IMR-90 (cell line): ENCODE data around the gene SECTM1. TPM values are rescaled to one million over a fixed set of nuclear protein-coding genes. Genes with fewer than 3 reads are reported as not detected.

Source experiments
- ATAC-seq: fragments of 200-7000 bp; cut with Tn5 transposase; 2 replicates; pipeline ENCODE4 v1.9.1; 2020; ENCODE audit warnings: low read depth, mild to moderate bottlenecking, moderate library complexity
- BruUV-seq: library from RNA; stranded (reverse); fragments of 400-500 nt; replicated peaks from 2 replicates; lab custom pipeline; 2021; lab: Mats Ljungman, UMichigan
- CTCF ChIA-PET: fragments of 300-600 bp; formaldehyde crosslinking; extraction: SDS; loops from one replicate; lab custom pipeline; 2021; ENCODE audit warnings: antibody characterized with exemption; lab: Yijun Ruan, JAX
- POLR2A ChIA-PET: fragments of 300-600 bp; sonication (Branson Sonifier 250); formaldehyde crosslinking; loops from one replicate; lab custom pipeline; 2022; ENCODE audit warnings: antibody characterized with exemption; ENCODE audit not compliant: unreplicated experiment; lab: Charles Lee
- DNase-seq: peaks from one replicate; pipeline ENCODE4 v3.0.0; 2013
- H2AFZ ChIP-seq: replicated peaks from 2 replicates; pipeline ENCODE3; 2013; ENCODE audit warnings: low read length, mild to moderate bottlenecking; ENCODE audit not compliant: poor library complexity
- H2AK5ac ChIP-seq: 2 replicates; pipeline ENCODE4 v1.6.1; 2013; ENCODE audit warnings: low read depth, low read length, inconsistent platforms
- H2AK9ac ChIP-seq: replicated peaks from 2 replicates; pipeline ENCODE3; 2013; ENCODE audit warnings: mild to moderate bottlenecking, low read depth, low read length, moderate library complexity; ENCODE audit not compliant: poor library complexity
- H2BK120ac ChIP-seq: 2 replicates; pipeline ENCODE4 v1.6.1; 2013; ENCODE audit warnings: low read depth, low read length, inconsistent platforms
- H2BK15ac ChIP-seq: 3 replicates; pipeline ENCODE4 v1.6.1; 2013; ENCODE audit warnings: low read depth, low read length, inconsistent platforms
- H2BK20ac ChIP-seq: 2 replicates; pipeline ENCODE4 v1.6.1; 2013; ENCODE audit warnings: low read depth, mild to moderate bottlenecking, inconsistent platforms, low read length, moderate library complexity
- H2BK5ac ChIP-seq: 2 replicates; pipeline ENCODE4 v1.6.1; 2013; ENCODE audit warnings: mild to moderate bottlenecking, low read depth, low read length, inconsistent platforms; ENCODE audit not compliant: poor library complexity, severe bottlenecking
- H3K14ac ChIP-seq: replicated peaks from 2 replicates; pipeline ENCODE4 v1.6.1; 2013; ENCODE audit warnings: low read depth, low read length, inconsistent platforms
- H3K18ac ChIP-seq: 2 replicates; pipeline ENCODE4 v1.6.1; 2013; ENCODE audit warnings: low read depth, low read length, control low read depth
- H3K23ac ChIP-seq: 2 replicates; pipeline ENCODE4 v1.6.1; 2013; ENCODE audit warnings: low read depth, low read length, inconsistent platforms
- H3K27ac ChIP-seq: 2 replicates; pipeline ENCODE4 v1.5.1; 2013; ENCODE audit warnings: mild to moderate bottlenecking, control low read depth, low read length; ENCODE audit not compliant: insufficient read depth
- H3K27me3 ChIP-seq: 2 replicates; pipeline ENCODE4 v1.6.1; 2013; ENCODE audit warnings: low read length; ENCODE audit not compliant: control insufficient read depth, insufficient read depth
- H3K36me3 ChIP-seq: 2 replicates; pipeline ENCODE4 v1.6.1; 2013; ENCODE audit warnings: low read length, mixed read lengths; ENCODE audit not compliant: control insufficient read depth, insufficient read depth
- H3K4ac ChIP-seq: 2 replicates; pipeline ENCODE4 v1.6.1; 2013; ENCODE audit warnings: low read depth, low read length, inconsistent platforms
- H3K4me1 ChIP-seq: 2 replicates; pipeline ENCODE4 v1.6.1; 2013; ENCODE audit warnings: low read length, mixed read lengths; ENCODE audit not compliant: control insufficient read depth, insufficient read depth
- H3K4me2 ChIP-seq: 2 replicates; pipeline ENCODE4 v1.6.1; 2013; ENCODE audit warnings: low read depth, mild to moderate bottlenecking, control low read depth, low read length, moderate library complexity
- H3K4me3 ChIP-seq: 2 replicates; pipeline ENCODE4 v1.5.1; 2013; ENCODE audit warnings: low read depth, mild to moderate bottlenecking, control low read depth, low read length, moderate library complexity; ENCODE audit not compliant: insufficient read depth
- H3K56ac ChIP-seq: 2 replicates; pipeline ENCODE4 v1.6.1; 2013; ENCODE audit warnings: low read length, inconsistent platforms; ENCODE audit not compliant: insufficient read depth; ENCODE audit errors: extremely low read depth
- H3K79me1 ChIP-seq, 2 experiments: 2 replicates each; pipeline ENCODE4 v1.6.1; 2013; ENCODE audit warnings: low read length in 2 of 2, inconsistent platforms in 1 of 2, low read depth in 1 of 2
- H3K9ac ChIP-seq: 2 replicates; pipeline ENCODE4 v1.6.1; 2013; ENCODE audit warnings: low read depth, low read length, control low read depth
- H3K9me1 ChIP-seq: 2 replicates; pipeline ENCODE4 v1.6.1; 2013; ENCODE audit warnings: low read length, inconsistent platforms; ENCODE audit not compliant: insufficient read depth
- H3K9me3 ChIP-seq: 2 replicates; pipeline ENCODE4 v1.6.1; 2013; ENCODE audit warnings: low read length; ENCODE audit not compliant: control insufficient read depth, insufficient read depth
- H4K20me1 ChIP-seq: 2 replicates; pipeline ENCODE4 v1.6.1; 2013; ENCODE audit warnings: low read length, inconsistent platforms; ENCODE audit not compliant: insufficient read depth
- H4K5ac ChIP-seq: 2 replicates; pipeline ENCODE4 v1.6.1; 2013; ENCODE audit warnings: mild to moderate bottlenecking, low read depth, low read length, control low read depth
- H4K8ac ChIP-seq, 2 experiments: 2 replicates each; pipeline ENCODE4 v1.6.1; 2013; ENCODE audit warnings: low read depth in 2 of 2, low read length in 2 of 2, control low read depth in 1 of 2, inconsistent platforms in 1 of 2
- H4K91ac ChIP-seq: 2 replicates; pipeline ENCODE4 v1.6.1; 2013; ENCODE audit warnings: low read depth, low read length, inconsistent platforms; ENCODE audit not compliant: insufficient read depth
- CEBPB ChIP-seq: IDR thresholded peaks from 2 replicates; pipeline ENCODE4 v1.6.1; 2012; ENCODE audit warnings: low read depth, low read length, improper control_type of control experiment
- ELK1 ChIP-seq: fragments of 150-350 bp; IDR thresholded peaks from 2 replicates; pipeline ENCODE4 v1.6.1; 2016; ENCODE audit warnings: low read depth, mild to moderate bottlenecking, low read length, moderate library complexity, borderline replicate concordance
- FOS ChIP-seq: fragments of 150-350 bp; IDR thresholded peaks from 2 replicates; pipeline ENCODE4 v1.6.1; 2016; ENCODE audit warnings: low read depth, low read length
- MAZ ChIP-seq: IDR thresholded peaks from 2 replicates; pipeline ENCODE4 v1.6.1; 2012; ENCODE audit warnings: low read depth, mild to moderate bottlenecking, low read length, improper control_type of control experiment, moderate library complexity, borderline replicate concordance
- MXI1 ChIP-seq: IDR thresholded peaks from 2 replicates; pipeline ENCODE4 v1.6.1; 2012; ENCODE audit warnings: low read depth, mild to moderate bottlenecking, low read length, moderate library complexity, borderline replicate concordance
- NFE2L2 ChIP-seq: fragments of 150-350 bp; IDR thresholded peaks from 2 replicates; pipeline ENCODE4 v1.6.1; 2016; ENCODE audit warnings: low read depth, mild to moderate bottlenecking, low read length
- POLR2A ChIP-seq: IDR thresholded peaks from 2 replicates; pipeline ENCODE4 v1.6.1; 2012; ENCODE audit warnings: mild to moderate bottlenecking, low read depth, low read length
- SMC3 ChIP-seq: fragments of 150-350 bp; IDR thresholded peaks from 2 replicates; pipeline ENCODE4 v1.6.1; 2016; ENCODE audit warnings: low read depth, mild to moderate bottlenecking, antibody characterized with exemption, low read length, moderate library complexity
- WGBS, 2 experiments: methylation state at CpG; one replicate each; pipeline versions ENCODE4 v1.1.5 to v1.1.7; 2013; ENCODE audit warnings: missing lambda C conversion rate in 2 of 2; ENCODE audit not compliant: insufficient read length in 1 of 2; ENCODE audit errors: extremely low coverage in 2 of 2; 5-methylcytosine and 5-hydroxymethylcytosine counted together
- dilution Hi-C: fragments of 300-500 bp; cut with HindIII; formaldehyde crosslinking; loops from one replicate; pipeline ENCODE4 v1.14.3; 2018; ENCODE audit warnings: low sequenced_read_pairs; ENCODE audit not compliant: unreplicated experiment
- in situ Hi-C: fragments of 300-500 bp; cut with MboI; formaldehyde crosslinking; loops from 3 replicates; pipeline ENCODE4 v1.14.3; 2019; ENCODE audit warnings: low sequenced_read_pairs, inconsistent platforms, mixed read lengths
- intact Hi-C: fragments of 100-400 bp; cut with micrococcal nuclease; formaldehyde crosslinking; loops from 2 replicates; pipeline ENCODE4 v1.10.0; 2022
- polyA plus RNA-seq, 3 experiments: library from polyadenylated mRNA; depleted of rRNA; stranded (reverse); fragments of >200 nt; gene quantifications; 2 replicates each; pipeline ENCODE4 v1.2.3, GENCODE V29; 2012; ENCODE audit warnings: low replicate concordance in 1 of 3
- total RNA-seq: library from RNA; depleted of rRNA; stranded (reverse); fragments of >200 nt; gene quantifications from 2 replicates; pipeline ENCODE4 v1.2.3, GENCODE V29; 2012
- TF ChIP-seq, protein P1 (sequence below): fragments of 150-350 bp; IDR thresholded peaks from 2 replicates; pipeline ENCODE4 v1.6.1; 2017; ENCODE audit warnings: mild to moderate bottlenecking, antibody characterized with exemption, low read length, low read depth
- TF ChIP-seq, protein P2 (sequence below): conservative IDR thresholded peaks from 2 replicates; pipeline ENCODE4 v1.5.1; 2012; ENCODE audit warnings: mild to moderate bottlenecking, low read depth, low read length, improper control_type of control experiment

Gene SECTM1
- total and polyA plus RNA-seq, 2 of the 4 experiments (the other 2 are of a cell fraction) = 2.3 to 4.4 TPM

- TF ChIP-seq CEBPB = no peak
These were observed 47.5 kb upstream of the SECTM1 start (continued) for GRCh38 chr17:82380860-82381702.

GRCh38 chr17:82378741-82379021 is 45.1 kb upstream of the SECTM1 start:
- Histone ChIP-seq H3K36me3 (no peaks in the 10 kb centered on the region), H3K18ac (no peak overlapping the region), H3K56ac (no peak overlapping the region), H3K9ac (no peak overlapping the region), H3K27me3 (peaks cover 51% of the 10 kb centered on the region), H3K23ac (no peak overlapping the region), H4K91ac (no peak overlapping the region), H3K4me1 (peaks cover 2% of the 10 kb centered on the region; the same call in 1 of the 2 replicates), H3K4me2 (no peak overlapping the region), H2BK5ac (no peak overlapping the region), H4K8ac (no peak overlapping the region), H3K14ac (no peak overlapping the region), H2BK120ac (no peak overlapping the region), H3K4ac (no peak overlapping the region), H3K27ac (no peak overlapping the region), H3K4me3 (no peak overlapping the region), H4K5ac (no peak overlapping the region), H3K9me3 (no peaks in the 10 kb centered on the region), H2BK15ac (no peak overlapping the region), H2AFZ (no peak overlapping the region), H2AK5ac (no peak overlapping the region), H3K79me1 (no peaks in the 10 kb centered on the region), H2AK9ac (no peak overlapping the region), H3K9me1 (peaks cover 4% of the 10 kb centered on the region; the same call in 1 of the 2 replicates), H2BK20ac (no peak overlapping the region), H4K20me1 (no peaks in the 10 kb centered on the region; the same call in 1 of the 2 replicates)
- BruUV-seq = no TSS peak
- WGBS, 2 experiments = 75% methylated on average over 5 of the region's 10 CpGs; no CpG with 5 or more reads in 1 of the 2 experiments
- ChIA-PET CTCF (interaction anchor here (0.6 kb wide), 1 partner anchor 9 kb away, joined by 6 read pairs; no protein-coding TSS in a partner anchor), POLR2A (no interaction called here)
- TF ChIP-seq MAZ (no peak), ELK1 (no peak), NFE2L2 (no peak), FOS (no peak), POLR2A (no peak), SMC3 (no peak), MXI1 (no peak)
- TF ChIP-seq, protein P1, sequence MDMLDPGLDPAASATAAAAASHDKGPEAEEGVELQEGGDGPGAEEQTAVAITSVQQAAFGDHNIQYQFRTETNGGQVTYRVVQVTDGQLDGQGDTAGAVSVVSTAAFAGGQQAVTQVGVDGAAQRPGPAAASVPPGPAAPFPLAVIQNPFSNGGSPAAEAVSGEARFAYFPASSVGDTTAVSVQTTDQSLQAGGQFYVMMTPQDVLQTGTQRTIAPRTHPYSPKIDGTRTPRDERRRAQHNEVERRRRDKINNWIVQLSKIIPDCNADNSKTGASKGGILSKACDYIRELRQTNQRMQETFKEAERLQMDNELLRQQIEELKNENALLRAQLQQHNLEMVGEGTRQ = no peak
- TF ChIP-seq, protein P2, sequence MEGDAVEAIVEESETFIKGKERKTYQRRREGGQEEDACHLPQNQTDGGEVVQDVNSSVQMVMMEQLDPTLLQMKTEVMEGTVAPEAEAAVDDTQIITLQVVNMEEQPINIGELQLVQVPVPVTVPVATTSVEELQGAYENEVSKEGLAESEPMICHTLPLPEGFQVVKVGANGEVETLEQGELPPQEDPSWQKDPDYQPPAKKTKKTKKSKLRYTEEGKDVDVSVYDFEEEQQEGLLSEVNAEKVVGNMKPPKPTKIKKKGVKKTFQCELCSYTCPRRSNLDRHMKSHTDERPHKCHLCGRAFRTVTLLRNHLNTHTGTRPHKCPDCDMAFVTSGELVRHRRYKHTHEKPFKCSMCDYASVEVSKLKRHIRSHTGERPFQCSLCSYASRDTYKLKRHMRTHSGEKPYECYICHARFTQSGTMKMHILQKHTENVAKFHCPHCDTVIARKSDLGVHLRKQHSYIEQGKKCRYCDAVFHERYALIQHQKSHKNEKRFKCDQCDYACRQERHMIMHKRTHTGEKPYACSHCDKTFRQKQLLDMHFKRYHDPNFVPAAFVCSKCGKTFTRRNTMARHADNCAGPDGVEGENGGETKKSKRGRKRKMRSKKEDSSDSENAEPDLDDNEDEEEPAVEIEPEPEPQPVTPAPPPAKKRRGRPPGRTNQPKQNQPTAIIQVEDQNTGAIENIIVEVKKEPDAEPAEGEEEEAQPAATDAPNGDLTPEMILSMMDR = no peak
- ATAC-seq (no peak), DNase-seq (no peak)
- in situ Hi-C loops = no loop called here
- dilution Hi-C loops = no loop called here
- intact Hi-C loops = no loop called here
